ENCODE measurements around the gene FDXACB1.
"Not testable (repeated sequence)": the region's sequence is repeated elsewhere in the genome, so short reads cannot be mapped to it uniquely, and the experiment has no call there.

DNA sequence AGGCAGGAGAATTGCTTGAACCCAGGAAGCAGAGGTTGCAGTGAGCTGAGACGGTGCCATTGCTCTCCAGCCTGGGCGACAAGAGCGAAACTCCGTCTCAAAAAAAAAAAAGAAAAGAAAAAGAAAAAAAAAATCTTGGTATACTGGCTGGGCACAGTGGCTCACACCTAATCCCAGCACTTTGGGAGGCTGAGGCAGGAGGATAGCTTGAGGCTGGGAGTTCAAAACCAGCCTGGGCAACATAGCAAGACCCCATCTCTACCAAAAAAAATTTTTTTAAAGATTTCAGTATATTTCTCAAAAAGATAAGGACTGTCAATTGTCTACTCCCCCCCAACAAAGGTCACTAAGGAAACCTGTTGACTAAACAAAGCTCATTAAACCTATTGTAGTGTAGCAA, 6.1 kb upstream of the FDXACB1 start:
- TF ChIP-seq, protein P1, sequence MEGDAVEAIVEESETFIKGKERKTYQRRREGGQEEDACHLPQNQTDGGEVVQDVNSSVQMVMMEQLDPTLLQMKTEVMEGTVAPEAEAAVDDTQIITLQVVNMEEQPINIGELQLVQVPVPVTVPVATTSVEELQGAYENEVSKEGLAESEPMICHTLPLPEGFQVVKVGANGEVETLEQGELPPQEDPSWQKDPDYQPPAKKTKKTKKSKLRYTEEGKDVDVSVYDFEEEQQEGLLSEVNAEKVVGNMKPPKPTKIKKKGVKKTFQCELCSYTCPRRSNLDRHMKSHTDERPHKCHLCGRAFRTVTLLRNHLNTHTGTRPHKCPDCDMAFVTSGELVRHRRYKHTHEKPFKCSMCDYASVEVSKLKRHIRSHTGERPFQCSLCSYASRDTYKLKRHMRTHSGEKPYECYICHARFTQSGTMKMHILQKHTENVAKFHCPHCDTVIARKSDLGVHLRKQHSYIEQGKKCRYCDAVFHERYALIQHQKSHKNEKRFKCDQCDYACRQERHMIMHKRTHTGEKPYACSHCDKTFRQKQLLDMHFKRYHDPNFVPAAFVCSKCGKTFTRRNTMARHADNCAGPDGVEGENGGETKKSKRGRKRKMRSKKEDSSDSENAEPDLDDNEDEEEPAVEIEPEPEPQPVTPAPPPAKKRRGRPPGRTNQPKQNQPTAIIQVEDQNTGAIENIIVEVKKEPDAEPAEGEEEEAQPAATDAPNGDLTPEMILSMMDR (IDR thresholded peaks at IDR 0.05; ENCODE audit: low read depth, low read length) = not testable (repeated sequence)
- TF ChIP-seq POLR2A (IDR thresholded peaks at IDR 0.05; ENCODE audit: extremely low read depth, insufficient read length) = not testable (repeated sequence)

Measured in NB4 (cell line).